HEK293 (cell line): Measurements from ENCODE around the gene MBP.

Experiments
- CTCF ChIA-PET: fragments of 350-600 bp; formaldehyde crosslinking; extraction: SDS; loops from one replicate; lab custom pipeline; 2021; ENCODE audit warnings: antibody characterized with exemption; lab: Yijun Ruan, JAX
- POLR2A ChIA-PET: fragments of 300-600 bp; formaldehyde crosslinking; extraction: SDS; loops from one replicate; lab custom pipeline; 2020; ENCODE audit warnings: antibody characterized with exemption, inconsistent platforms; lab: Yijun Ruan, JAX
- H3K27ac ChIP-seq: fragments of 200-500 bp; sonication (Bioruptor generic); 2 replicates; pipeline ENCODE4 v1.5.1; 2014; ENCODE audit warnings: low read depth, low read length, control low read depth, inconsistent platforms; ENCODE audit errors: extremely low read depth
- H3K36me3 ChIP-seq, 2 experiments: fragments of 200-500 bp in 1 of 2; sonication (Bioruptor generic) in 1 of 2; 1 replicate in 1 of 2; 2 replicates in 1 of 2; pipeline ENCODE4 v1.5.1; 2014 to 2017; ENCODE audit warnings: inconsistent platforms in 2 of 2, low read length in 2 of 2; ENCODE audit not compliant: control insufficient read depth in 2 of 2, insufficient read depth in 1 of 2
- H3K4me1 ChIP-seq: fragments of 200-500 bp; sonication (Bioruptor generic); 2 replicates; pipeline ENCODE4 v1.5.1; 2014; ENCODE audit warnings: mild to moderate bottlenecking, low read length, inconsistent platforms; ENCODE audit not compliant: control insufficient read depth, insufficient read depth
- H3K4me3 ChIP-seq: 2 replicates; pipeline ENCODE4 v1.5.1; 2011; ENCODE audit warnings: low read depth, mild to moderate bottlenecking, control low read depth, low read length, moderate library complexity
- H3K9me3 ChIP-seq: fragments of 200-500 bp; sonication (Bioruptor generic); 2 replicates; pipeline ENCODE4 v1.5.1; 2014; ENCODE audit warnings: low read depth, low read length, inconsistent platforms; ENCODE audit not compliant: control insufficient read depth, insufficient read depth
- ATF2 ChIP-seq: fragments of 450-650 bp; formaldehyde crosslinking; IDR thresholded peaks from 2 replicates; pipeline ENCODE4 v1.5.1; 2016; ENCODE audit warnings: missing biosample characterization, missing genetic modification characterization, low read depth
- INSM2 ChIP-seq: fragments of 450-650 bp; formaldehyde crosslinking; IDR thresholded peaks from 2 replicates; pipeline ENCODE4 v1.5.1; 2016; ENCODE audit warnings: missing biosample characterization, missing genetic modification characterization
- SCRT2 ChIP-seq: fragments of 450-650 bp; formaldehyde crosslinking; IDR thresholded peaks from 2 replicates; pipeline ENCODE4 v1.5.1; 2016; ENCODE audit warnings: missing biosample characterization, missing genetic modification characterization
- WT1 ChIP-seq: fragments of 450-650 bp; formaldehyde crosslinking; IDR thresholded peaks from 2 replicates; pipeline ENCODE4 v1.5.1; 2016; ENCODE audit warnings: missing biosample characterization, missing genetic modification characterization
- ZBTB1 ChIP-seq: fragments of 450-650 bp; formaldehyde crosslinking; IDR thresholded peaks from 2 replicates; pipeline ENCODE4 v1.5.1; 2016; ENCODE audit warnings: missing biosample characterization, missing genetic modification characterization
- ZBTB21 ChIP-seq: fragments of 450-650 bp; formaldehyde crosslinking; IDR thresholded peaks from 2 replicates; pipeline ENCODE4 v1.5.1; 2017; ENCODE audit warnings: missing biosample characterization, missing genetic modification characterization
- ZFP3 ChIP-seq: fragments of 450-650 bp; formaldehyde crosslinking; IDR thresholded peaks from 2 replicates; pipeline ENCODE4 v1.5.1; 2016; ENCODE audit warnings: low read depth, missing biosample characterization, missing genetic modification characterization
- ZIC2 ChIP-seq: fragments of 450-650 bp; formaldehyde crosslinking; IDR thresholded peaks from 2 replicates; pipeline ENCODE4 v1.5.1; 2016; ENCODE audit warnings: missing biosample characterization, missing genetic modification characterization
- ZNF138 ChIP-seq: fragments of 450-650 bp; formaldehyde crosslinking; IDR thresholded peaks from 2 replicates; pipeline ENCODE4 v1.5.1; 2016; ENCODE audit warnings: missing biosample characterization, missing genetic modification characterization, borderline replicate concordance
- ZNF140 ChIP-seq: fragments of 450-650 bp; formaldehyde crosslinking; IDR thresholded peaks from 2 replicates; pipeline ENCODE4 v1.5.1; 2016; ENCODE audit warnings: missing biosample characterization, missing genetic modification characterization
- ZNF175 ChIP-seq: fragments of 450-650 bp; formaldehyde crosslinking; IDR thresholded peaks from 2 replicates; pipeline ENCODE4 v1.5.1; 2016; ENCODE audit warnings: missing biosample characterization, missing genetic modification characterization
- ZNF184 ChIP-seq: fragments of 450-650 bp; IDR thresholded peaks from 2 replicates; pipeline ENCODE4 v1.5.1; 2018; ENCODE audit warnings: missing biosample characterization, mild to moderate bottlenecking, missing genetic modification characterization
- ZNF221 ChIP-seq: fragments of 450-650 bp; formaldehyde crosslinking; IDR thresholded peaks from 2 replicates; pipeline ENCODE4 v1.5.1; 2017; ENCODE audit warnings: missing biosample characterization, missing genetic modification characterization, borderline replicate concordance
- ZNF239 ChIP-seq: fragments of 450-650 bp; formaldehyde crosslinking; IDR thresholded peaks from 2 replicates; pipeline ENCODE4 v1.5.1; 2016; ENCODE audit warnings: missing biosample characterization, missing genetic modification characterization
- ZNF266 ChIP-seq: fragments of 450-650 bp; formaldehyde crosslinking; IDR thresholded peaks from 2 replicates; pipeline ENCODE4 v1.5.1; 2016; ENCODE audit warnings: missing biosample characterization, missing genetic modification characterization, low read depth
- ZNF302 ChIP-seq: fragments of 450-650 bp; formaldehyde crosslinking; IDR thresholded peaks from 2 replicates; pipeline ENCODE4 v1.5.1; 2016; ENCODE audit warnings: missing biosample characterization, missing genetic modification characterization, low read depth
- ZNF514 ChIP-seq: fragments of 450-650 bp; formaldehyde crosslinking; IDR thresholded peaks from 2 replicates; pipeline ENCODE4 v1.5.1; 2016; ENCODE audit warnings: missing biosample characterization, missing genetic modification characterization
- ZNF521 ChIP-seq: fragments of 450-650 bp; formaldehyde crosslinking; IDR thresholded peaks from 2 replicates; pipeline ENCODE4 v1.5.1; 2017; ENCODE audit warnings: missing biosample characterization, mild to moderate bottlenecking, missing genetic modification characterization
- ZNF544 ChIP-seq: fragments of 450-650 bp; formaldehyde crosslinking; IDR thresholded peaks from 2 replicates; pipeline ENCODE4 v1.5.0; 2017; ENCODE audit warnings: missing biosample characterization, missing genetic modification characterization
- ZNF596 ChIP-seq: fragments of 450-650 bp; IDR thresholded peaks from 2 replicates; pipeline ENCODE4 v1.5.0; 2018; ENCODE audit warnings: missing biosample characterization, mild to moderate bottlenecking, missing genetic modification characterization, moderate library complexity
- ZNF621 ChIP-seq: fragments of 450-650 bp; formaldehyde crosslinking; IDR thresholded peaks from 2 replicates; pipeline ENCODE4 v1.5.1; 2017; ENCODE audit warnings: missing biosample characterization, missing genetic modification characterization
- ZNF654 ChIP-seq: fragments of 450-650 bp; formaldehyde crosslinking; IDR thresholded peaks from 2 replicates; pipeline ENCODE4 v1.5.1; 2016; ENCODE audit warnings: low read depth, missing biosample characterization, missing genetic modification characterization
- ZNF658 ChIP-seq: fragments of 450-650 bp; formaldehyde crosslinking; IDR thresholded peaks from 2 replicates; pipeline ENCODE4; 2016; ENCODE audit warnings: missing biosample characterization, missing genetic modification characterization

MBP gene

GRCh38 chr18:76941284-76941683, 191.3 kb downstream of the MBP start:
- ChIA-PET CTCF (interaction anchor here (0.5 to 1.9 kb wide), 4 partner anchors 16 to 649 kb away, joined by 3 to 7 read pairs (median 4); no protein-coding TSS in a partner anchor), POLR2A (no interaction called here)
- Histone ChIP-seq H3K4me1 (no peaks in the 10 kb centered on the region), H3K36me3 (peaks cover 17 to 52% of the 10 kb centered on the region in 2 experiments), H3K4me3 (no peak overlapping the region), H3K9me3 (no peaks in the 10 kb centered on the region), H3K27ac (no peak overlapping the region)
- TF ChIP-seq ZBTB1 (tag by site-specific recombination) (no peak), INSM2 (tag by site-specific recombination) (no peak), ZNF184 (tag by site-specific recombination) (no peak), SCRT2 (tag by site-specific recombination) (no peak), ZNF544 (tag by site-specific recombination) (no peak), ATF2 (no peak), ZNF596 (tag by site-specific recombination) (no peak), ZNF140 (tag by site-specific recombination) (no peak)

- H3K4me1 ChIP-seq, result no peaks in the 10 kb centered on the region
- H3K9me3 ChIP-seq, result no peaks in the 10 kb centered on the region
- peaks cover 13 to 58% of the 10 kb centered on the region in 2 experiments for H3K36me3 ChIP-seq
- ChIA-PET CTCF (interaction anchor here (0.6 to 1.2 kb wide), 3 partner anchors 19 to 45 kb away, joined by 3 read pairs; no protein-coding TSS in a partner anchor), POLR2A (no interaction called here)
- no peak overlapping the region for H3K4me3 ChIP-seq
- H3K27ac ChIP-seq, result no peak overlapping the region
- TF ChIP-seq ZBTB21 (tag by site-specific recombination), result no peak
- TF ChIP-seq WT1 (tag by site-specific recombination), result no peak
- TF ChIP-seq ZNF266 (tag by site-specific recombination), result no peak
- TF ChIP-seq ZNF302 (tag by site-specific recombination), result no peak
- TF ChIP-seq ZNF658 (tag by site-specific recombination), result no peak
- no peak for TF ChIP-seq ZFP3 (tag by site-specific recombination)
- no peak for TF ChIP-seq ZIC2 (tag by site-specific recombination)
- TF ChIP-seq ZNF239 (tag by site-specific recombination), result no peak
- TF ChIP-seq ZNF654, result no peak
Measured at GRCh38 chr18:76938619-76939018, 194.0 kb downstream of the MBP start.

GRCh38 chr18:76937597-76937996, 195.0 kb downstream of the MBP start:
- H3K9me3 ChIP-seq, result no peaks in the 10 kb centered on the region
- no peak overlapping the region for H3K27ac ChIP-seq
- peaks cover 13 to 61% of the 10 kb centered on the region in 2 experiments for H3K36me3 ChIP-seq
- H3K4me3 ChIP-seq, result no peak overlapping the region
- H3K4me1 ChIP-seq, result no peaks in the 10 kb centered on the region
- no peak for TF ChIP-seq ZNF514 (tag by site-specific recombination)
- no peak for TF ChIP-seq ZNF175 (tag by site-specific recombination)
- TF ChIP-seq ZNF521 (tag by site-specific recombination), result no peak
- TF ChIP-seq ZNF621 (tag by site-specific recombination), result no peak
- TF ChIP-seq ZNF138 (tag by site-specific recombination), result no peak
- no peak for TF ChIP-seq ZNF221 (tag by site-specific recombination)
- CTCF ChIA-PET, result interaction anchor here (1.2 to 2.0 kb wide), 3 partner anchors 14 to 18 kb away, joined by 3 to 6 read pairs (median 3); no protein-coding TSS in a partner anchor
- POLR2A ChIA-PET, result no interaction called here
